Measurements from ENCODE around the gene CFAP45.

DNA sequence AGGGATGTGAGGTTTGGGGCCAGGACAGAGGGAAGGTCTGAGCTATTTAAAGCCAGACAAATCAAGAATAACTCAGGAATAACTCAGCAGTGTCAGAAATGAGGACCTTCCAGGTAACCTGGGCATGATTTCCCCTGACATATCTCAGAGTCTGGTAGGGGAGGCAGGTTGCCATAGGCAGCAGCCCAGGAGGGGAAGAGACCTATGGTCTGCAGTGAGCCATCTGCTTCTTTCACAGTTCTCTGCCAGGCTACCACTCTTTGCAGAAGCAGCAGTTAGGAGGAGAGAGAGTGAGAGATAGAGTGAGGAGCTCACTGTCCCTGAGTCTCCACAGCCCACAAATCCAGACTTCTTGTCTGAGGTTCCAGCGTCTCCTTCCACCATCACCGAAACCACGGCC lies 31.2 kb downstream of the CFAP45 start:
- TF ChIP-seq, protein P1, sequence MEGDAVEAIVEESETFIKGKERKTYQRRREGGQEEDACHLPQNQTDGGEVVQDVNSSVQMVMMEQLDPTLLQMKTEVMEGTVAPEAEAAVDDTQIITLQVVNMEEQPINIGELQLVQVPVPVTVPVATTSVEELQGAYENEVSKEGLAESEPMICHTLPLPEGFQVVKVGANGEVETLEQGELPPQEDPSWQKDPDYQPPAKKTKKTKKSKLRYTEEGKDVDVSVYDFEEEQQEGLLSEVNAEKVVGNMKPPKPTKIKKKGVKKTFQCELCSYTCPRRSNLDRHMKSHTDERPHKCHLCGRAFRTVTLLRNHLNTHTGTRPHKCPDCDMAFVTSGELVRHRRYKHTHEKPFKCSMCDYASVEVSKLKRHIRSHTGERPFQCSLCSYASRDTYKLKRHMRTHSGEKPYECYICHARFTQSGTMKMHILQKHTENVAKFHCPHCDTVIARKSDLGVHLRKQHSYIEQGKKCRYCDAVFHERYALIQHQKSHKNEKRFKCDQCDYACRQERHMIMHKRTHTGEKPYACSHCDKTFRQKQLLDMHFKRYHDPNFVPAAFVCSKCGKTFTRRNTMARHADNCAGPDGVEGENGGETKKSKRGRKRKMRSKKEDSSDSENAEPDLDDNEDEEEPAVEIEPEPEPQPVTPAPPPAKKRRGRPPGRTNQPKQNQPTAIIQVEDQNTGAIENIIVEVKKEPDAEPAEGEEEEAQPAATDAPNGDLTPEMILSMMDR (IDR thresholded peaks at IDR 0.05), result no peak
- TF ChIP-seq POLR2AphosphoS5 (IDR thresholded peaks at IDR 0.05), result no peak
